ENCODE measurements around the gene TNKS1BP1.
"Not testable (repeated sequence)": the region's sequence is repeated elsewhere in the genome, so short reads cannot be mapped to it uniquely, and the experiment has no call there.

TNKS1BP1 gene

DNA sequence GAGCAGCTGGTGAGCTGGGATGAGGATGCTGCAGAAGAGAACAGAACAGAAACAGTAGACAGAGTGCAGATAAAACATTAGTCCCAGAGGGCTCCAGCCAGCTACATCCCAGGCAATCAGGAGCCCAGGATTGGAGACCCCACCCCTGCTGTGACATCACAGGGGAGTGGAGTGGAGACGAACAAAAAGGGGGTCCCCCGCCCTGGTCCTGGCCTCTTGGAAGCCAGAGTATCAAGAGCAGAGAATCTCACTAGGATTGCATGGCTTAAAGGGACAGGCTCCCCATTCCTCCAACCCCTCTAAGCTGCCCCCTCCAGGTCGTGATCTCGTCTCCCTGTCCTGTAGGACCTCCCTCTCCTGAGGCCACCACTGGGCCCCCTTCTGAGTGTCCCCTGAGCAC is 13.4 kb upstream of the TNKS1BP1 start, which contains the start of gene P2RX3:
TSS of gene P2RX3 (plus strand) at position 211 of the 400 bp plus-strand sequence. CDS start 199 bp downstream, outside the sequence.
- TF ChIP-seq, protein P1, sequence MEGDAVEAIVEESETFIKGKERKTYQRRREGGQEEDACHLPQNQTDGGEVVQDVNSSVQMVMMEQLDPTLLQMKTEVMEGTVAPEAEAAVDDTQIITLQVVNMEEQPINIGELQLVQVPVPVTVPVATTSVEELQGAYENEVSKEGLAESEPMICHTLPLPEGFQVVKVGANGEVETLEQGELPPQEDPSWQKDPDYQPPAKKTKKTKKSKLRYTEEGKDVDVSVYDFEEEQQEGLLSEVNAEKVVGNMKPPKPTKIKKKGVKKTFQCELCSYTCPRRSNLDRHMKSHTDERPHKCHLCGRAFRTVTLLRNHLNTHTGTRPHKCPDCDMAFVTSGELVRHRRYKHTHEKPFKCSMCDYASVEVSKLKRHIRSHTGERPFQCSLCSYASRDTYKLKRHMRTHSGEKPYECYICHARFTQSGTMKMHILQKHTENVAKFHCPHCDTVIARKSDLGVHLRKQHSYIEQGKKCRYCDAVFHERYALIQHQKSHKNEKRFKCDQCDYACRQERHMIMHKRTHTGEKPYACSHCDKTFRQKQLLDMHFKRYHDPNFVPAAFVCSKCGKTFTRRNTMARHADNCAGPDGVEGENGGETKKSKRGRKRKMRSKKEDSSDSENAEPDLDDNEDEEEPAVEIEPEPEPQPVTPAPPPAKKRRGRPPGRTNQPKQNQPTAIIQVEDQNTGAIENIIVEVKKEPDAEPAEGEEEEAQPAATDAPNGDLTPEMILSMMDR (IDR thresholded peaks at IDR 0.05; ENCODE audit: borderline replicate concordance, extremely low read depth, low read length, poor library complexity, severe bottlenecking), result no peak
- no peak for TF ChIP-seq EZH2 (IDR thresholded peaks at IDR 0.05; ENCODE audit: borderline replicate concordance, low read depth, low read length, severe bottlenecking)
- Histone ChIP-seq H3K4me3 (ENCODE audit: low read depth in 1 of 2, low read length in 2 of 2) (no peak within 1 kb of the TSS), H3K9me3 (ENCODE audit: insufficient read depth, low read length, severe bottlenecking) (no peaks in the 10 kb centered on the region), H2AFZ (ENCODE audit: low read depth, low read length) (no peak within 1 kb of the TSS), H3K9ac (ENCODE audit: low read depth, low read length) (no peak within 1 kb of the TSS), H3K27me3 (ENCODE audit: insufficient read depth, low read length, poor library complexity) (peaks cover 6% of the 10 kb centered on the region), H3K79me2 (ENCODE audit: insufficient read depth, low read length) (peaks cover 36% of the 10 kb centered on the region), H3K4me1 (ENCODE audit: insufficient read depth, low read length) (peaks cover 29% of the 10 kb centered on the region), H3K36me3 (ENCODE audit: insufficient read depth, low read length) (peaks cover 15% of the 10 kb centered on the region), H3K4me2 (ENCODE audit: insufficient read depth, low read length) (no peak within 1 kb of the TSS), H3K27ac (ENCODE audit: low read length) (no peak within 1 kb of the TSS), H4K20me1 (ENCODE audit: insufficient read depth, low read length) (no peaks in the 10 kb centered on the region)
- no peak for DNase-seq
- no peak for ATAC-seq (ENCODE audit: insufficient read depth, low read depth)

DNA sequence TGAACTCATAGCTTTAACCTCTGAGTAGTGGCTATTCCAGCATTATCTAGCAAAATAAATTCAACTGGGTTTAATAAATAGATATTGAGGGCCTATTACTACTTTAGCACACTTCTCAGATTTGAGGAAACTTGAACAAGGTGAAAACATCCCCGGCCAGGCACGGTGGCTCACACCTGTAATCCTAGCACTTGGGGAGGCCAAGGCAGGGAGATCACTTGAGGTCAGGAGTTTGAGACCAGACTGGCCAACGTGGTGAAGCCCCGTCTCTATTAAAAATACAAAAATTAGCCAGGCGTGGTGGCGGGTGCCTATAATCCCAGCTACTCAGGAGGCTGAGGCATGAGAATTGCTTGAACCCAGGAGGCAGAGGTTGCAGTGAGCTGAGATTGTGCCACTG is 12.1 kb upstream of the TNKS1BP1 start:
- H2AFZ ChIP-seq (ENCODE audit: low read depth, low read length), result peak overlapping the region; percentile 81
- H3K4me2 ChIP-seq (ENCODE audit: insufficient read depth, low read length), result peak overlapping the region; percentile 83
- H3K27me3 ChIP-seq (ENCODE audit: insufficient read depth, low read length, poor library complexity); H3K9me3 ChIP-seq (ENCODE audit: insufficient read depth, low read length, severe bottlenecking); ATAC-seq (ENCODE audit: insufficient read depth, low read depth); DNase-seq: not testable (repeated sequence)
- H3K27ac ChIP-seq (ENCODE audit: low read length), result peak overlapping the region; percentile 82
- H4K20me1 ChIP-seq (ENCODE audit: insufficient read depth, low read length), result peaks cover 10% of the 10 kb centered on the region; the same call in 1 of the 2 replicates
- peaks cover 49% of the 10 kb centered on the region for H3K79me2 ChIP-seq (ENCODE audit: insufficient read depth, low read length)
- peak overlapping the region; percentile 66 for H3K9ac ChIP-seq (ENCODE audit: low read depth, low read length)
- peaks cover 28% of the 10 kb centered on the region for H3K36me3 ChIP-seq (ENCODE audit: insufficient read depth, low read length)
- peak overlapping the region in 1 of 2 experiments; percentile 69; a peak in 2 of 4 replicates for H3K4me3 ChIP-seq (ENCODE audit: low read depth in 1 of 2, low read length in 2 of 2)
- peaks cover 42% of the 10 kb centered on the region for H3K4me1 ChIP-seq (ENCODE audit: insufficient read depth, low read length)

DNA sequence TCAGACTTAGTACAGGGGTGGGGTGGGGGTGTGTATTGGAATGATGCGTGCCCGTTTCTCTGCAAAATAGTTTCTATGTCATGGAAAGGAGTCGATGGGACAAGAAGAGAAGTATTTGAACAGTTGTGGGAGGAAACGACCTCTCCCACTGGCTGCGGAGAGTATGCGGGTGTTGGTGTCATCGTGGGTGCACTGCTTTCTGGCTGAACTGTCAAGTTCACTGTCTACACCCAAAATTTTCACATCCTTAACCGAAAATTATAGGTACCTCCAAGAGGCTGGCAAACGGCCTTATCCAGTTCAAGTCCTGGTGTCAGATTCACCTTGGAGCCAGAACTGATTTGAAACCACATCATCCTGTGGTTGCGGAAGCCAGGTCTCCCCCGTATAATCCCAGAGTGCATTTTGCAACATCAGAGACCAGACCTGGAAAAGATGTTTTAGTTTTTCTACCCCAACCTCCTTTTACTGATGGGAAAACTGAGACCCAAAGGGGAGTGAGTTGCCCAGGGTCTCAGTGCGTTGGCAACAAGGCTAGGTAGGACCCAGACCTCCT is 11.4 kb upstream of the TNKS1BP1 start:
- DNase-seq, result no peak
- peak overlapping the region; percentile 82 for H3K27ac ChIP-seq (ENCODE audit: low read length)
- H3K4me1 ChIP-seq (ENCODE audit: insufficient read depth, low read length), result peaks cover 43% of the 10 kb centered on the region
- H3K36me3 ChIP-seq (ENCODE audit: insufficient read depth, low read length), result peaks cover 34% of the 10 kb centered on the region
- H3K9me3 ChIP-seq (ENCODE audit: insufficient read depth, low read length, severe bottlenecking), result no peaks in the 10 kb centered on the region
- peak overlapping the region; percentile 46 to 69; a peak in 3 of 4 replicates for H3K4me3 ChIP-seq (ENCODE audit: low read depth in 1 of 2, low read length in 2 of 2)
- no peak for TF ChIP-seq EZH2 (IDR thresholded peaks at IDR 0.05; ENCODE audit: borderline replicate concordance, low read depth, low read length, severe bottlenecking)
- TF ChIP-seq, protein P1 (IDR thresholded peaks at IDR 0.05; ENCODE audit: borderline replicate concordance, extremely low read depth, low read length, poor library complexity, severe bottlenecking), result no peak
- ATAC-seq (ENCODE audit: insufficient read depth, low read depth), result peak; percentile 5
- peak overlapping the region; percentile 66 for H3K9ac ChIP-seq (ENCODE audit: low read depth, low read length)
- peaks cover 13% of the 10 kb centered on the region; the same call in 1 of the 2 replicates for H4K20me1 ChIP-seq (ENCODE audit: insufficient read depth, low read length)
- H3K79me2 ChIP-seq (ENCODE audit: insufficient read depth, low read length), result peaks cover 53% of the 10 kb centered on the region
- peak overlapping the region; percentile 83 for H3K4me2 ChIP-seq (ENCODE audit: insufficient read depth, low read length)
- H3K27me3 ChIP-seq (ENCODE audit: insufficient read depth, low read length, poor library complexity), result peaks cover 5% of the 10 kb centered on the region
- H2AFZ ChIP-seq (ENCODE audit: low read depth, low read length), result peak overlapping the region; percentile 81

DNA sequence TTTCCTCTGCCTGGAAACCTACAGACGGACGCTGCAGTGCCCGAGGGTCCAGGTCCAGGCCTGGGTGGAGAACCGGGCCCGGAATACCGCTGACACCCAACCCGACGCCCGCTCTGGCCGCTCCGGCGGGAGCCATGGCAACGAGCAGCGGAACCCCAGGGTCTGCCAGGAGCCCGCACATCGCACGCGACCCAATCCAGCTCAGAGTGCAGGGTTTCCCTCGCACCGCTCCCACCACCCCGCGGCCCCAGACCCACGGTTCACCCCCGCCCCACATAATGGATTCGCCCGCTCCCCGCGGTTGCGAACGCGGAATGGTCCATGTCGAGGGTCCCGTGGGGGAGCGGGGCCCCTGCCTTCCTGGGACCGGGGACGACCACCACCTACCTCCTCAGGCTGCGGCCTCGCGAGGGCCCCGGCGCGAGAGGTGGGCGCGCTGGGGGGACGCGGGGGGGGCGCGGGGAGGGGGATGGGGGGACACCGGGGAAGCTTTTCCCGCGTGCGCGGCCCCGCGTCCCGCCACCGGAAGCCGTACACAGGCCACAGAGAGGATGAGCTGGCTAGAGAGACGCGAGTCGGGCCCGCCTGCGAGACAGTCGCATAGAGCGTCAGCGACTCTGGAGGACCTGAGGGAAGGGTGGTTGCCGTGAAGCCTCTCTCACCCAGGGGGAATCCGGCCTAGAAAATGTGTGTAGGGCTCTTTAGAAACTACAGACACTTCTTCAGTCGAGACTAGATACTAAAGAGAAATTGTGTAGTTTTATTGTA is 10.8 kb upstream of the TNKS1BP1 start, which contains the start of gene SSRP1:
TSS of gene SSRP1 (minus strand) at position 550 of the 768 bp plus-strand sequence. CDS start 771 bp downstream, outside the sequence.
- Histone ChIP-seq H3K27me3 (ENCODE audit: insufficient read depth, low read length, poor library complexity) (no peaks in the 10 kb centered on the region), H3K4me2 (ENCODE audit: insufficient read depth, low read length) (peak within 1 kb of the TSS; percentile 83), H2AFZ (ENCODE audit: low read depth, low read length) (peak within 1 kb of the TSS; percentile 81), H3K27ac (ENCODE audit: low read length) (peak within 1 kb of the TSS; percentile 87), H3K79me2 (ENCODE audit: insufficient read depth, low read length) (peaks cover 53% of the 10 kb centered on the region), H3K36me3 (ENCODE audit: insufficient read depth, low read length) (peaks cover 41% of the 10 kb centered on the region), H3K4me3 (ENCODE audit: low read depth in 1 of 2, low read length in 2 of 2) (peak within 1 kb of the TSS; percentile 46 to 69), H4K20me1 (ENCODE audit: insufficient read depth, low read length) (peaks cover 13% of the 10 kb centered on the region; the same call in 1 of the 2 replicates), H3K9ac (ENCODE audit: low read depth, low read length) (peak within 1 kb of the TSS; percentile 66), H3K9me3 (ENCODE audit: insufficient read depth, low read length, severe bottlenecking) (no peaks in the 10 kb centered on the region), H3K4me1 (ENCODE audit: insufficient read depth, low read length) (peaks cover 43% of the 10 kb centered on the region)
- DNase-seq, result peak; percentile 93
- no peak for TF ChIP-seq EZH2 (IDR thresholded peaks at IDR 0.05; ENCODE audit: borderline replicate concordance, low read depth, low read length, severe bottlenecking)
- TF ChIP-seq, protein P1 (IDR thresholded peaks at IDR 0.05; ENCODE audit: borderline replicate concordance, extremely low read depth, low read length, poor library complexity, severe bottlenecking), result peak; percentile 55
- peak; percentile 99 for ATAC-seq (ENCODE audit: insufficient read depth, low read depth)

All from DND-41 (cell line).